ENCODE measurements around the gene NT5C2. TPM values are rescaled to one million over a fixed set of nuclear protein-coding genes. Genes with fewer than 3 reads are reported as not detected.

The NT5C2 gene
- total RNA-seq, 3 donors from 2014 or later = 84.9 to 105 (median 105) TPM

- Histone ChIP-seq H3K9me3 (no peaks in the 10 kb centered on the region), H3K4me3 (no peak overlapping the region), H3K4me1 (ENCODE audit: low read depth) (no peaks in the 10 kb centered on the region), H3K36me3 (ENCODE audit: low read depth) (no peaks in the 10 kb centered on the region)
- intact Hi-C loops (cut with DNase I, micrococcal nuclease) = loop anchor here in 1 of 2 donors (10.0 kb wide), 1 partner anchor 148 kb away; the partner anchor contains the start of gene CNNM2
- DNase-seq (no peak), ATAC-seq (no peak)
- TF ChIP-seq, protein P1, sequence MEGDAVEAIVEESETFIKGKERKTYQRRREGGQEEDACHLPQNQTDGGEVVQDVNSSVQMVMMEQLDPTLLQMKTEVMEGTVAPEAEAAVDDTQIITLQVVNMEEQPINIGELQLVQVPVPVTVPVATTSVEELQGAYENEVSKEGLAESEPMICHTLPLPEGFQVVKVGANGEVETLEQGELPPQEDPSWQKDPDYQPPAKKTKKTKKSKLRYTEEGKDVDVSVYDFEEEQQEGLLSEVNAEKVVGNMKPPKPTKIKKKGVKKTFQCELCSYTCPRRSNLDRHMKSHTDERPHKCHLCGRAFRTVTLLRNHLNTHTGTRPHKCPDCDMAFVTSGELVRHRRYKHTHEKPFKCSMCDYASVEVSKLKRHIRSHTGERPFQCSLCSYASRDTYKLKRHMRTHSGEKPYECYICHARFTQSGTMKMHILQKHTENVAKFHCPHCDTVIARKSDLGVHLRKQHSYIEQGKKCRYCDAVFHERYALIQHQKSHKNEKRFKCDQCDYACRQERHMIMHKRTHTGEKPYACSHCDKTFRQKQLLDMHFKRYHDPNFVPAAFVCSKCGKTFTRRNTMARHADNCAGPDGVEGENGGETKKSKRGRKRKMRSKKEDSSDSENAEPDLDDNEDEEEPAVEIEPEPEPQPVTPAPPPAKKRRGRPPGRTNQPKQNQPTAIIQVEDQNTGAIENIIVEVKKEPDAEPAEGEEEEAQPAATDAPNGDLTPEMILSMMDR (IDR thresholded peaks at IDR 0.05) = no peak
These were observed 130.1 kb downstream of the NT5C2 start for GRCh38 chr10:103062854-103063590.

DNA sequence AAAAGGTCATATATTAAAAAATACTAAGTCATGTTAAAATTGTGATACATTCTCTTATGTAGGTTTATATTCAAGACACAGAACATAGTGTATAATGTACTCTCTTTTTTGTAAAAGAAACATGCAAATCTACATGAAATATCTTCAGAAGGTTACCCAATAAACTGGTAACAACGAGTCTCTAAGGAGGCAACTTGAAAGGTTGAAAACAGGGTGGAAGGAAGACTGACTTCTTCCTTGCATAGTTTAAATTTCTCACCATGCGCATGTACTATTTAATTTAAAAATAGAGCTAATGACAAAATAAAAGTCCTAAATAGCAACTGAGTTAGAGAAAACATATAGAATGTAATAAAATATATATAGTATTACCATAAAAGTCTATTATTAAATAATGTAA lies 132.5 kb downstream of the NT5C2 start:
- TF ChIP-seq, protein P1 (IDR thresholded peaks at IDR 0.05) = no peak
- no peak overlapping the region for H3K4me3 ChIP-seq
- no peaks in the 10 kb centered on the region for H3K4me1 ChIP-seq (ENCODE audit: low read depth)
- DNase-seq (no peak), ATAC-seq (no peak)
- H3K36me3 ChIP-seq (ENCODE audit: low read depth) = no peaks in the 10 kb centered on the region
- H3K9me3 ChIP-seq = no peaks in the 10 kb centered on the region
- intact Hi-C loops (cut with DNase I, micrococcal nuclease) = loop anchor here in 1 of 2 donors (10.0 kb wide), 1 partner anchor 146 kb away; the partner anchor contains the start of gene CNNM2

- TF ChIP-seq, protein P1 (IDR thresholded peaks at IDR 0.05) = no peak
- Histone ChIP-seq H3K4me1 (ENCODE audit: low read depth) (no peaks in the 10 kb centered on the region), H3K36me3 (ENCODE audit: low read depth) (no peaks in the 10 kb centered on the region), H3K4me3 (no peak overlapping the region), H3K9me3 (no peaks in the 10 kb centered on the region)
- no peak for DNase-seq
- intact Hi-C loops (cut with DNase I, micrococcal nuclease) = no loop called here
- ATAC-seq = no peak
These were observed 135.0 kb downstream of the NT5C2 start for GRCh38 chr10:103058034-103058433.

DNA sequence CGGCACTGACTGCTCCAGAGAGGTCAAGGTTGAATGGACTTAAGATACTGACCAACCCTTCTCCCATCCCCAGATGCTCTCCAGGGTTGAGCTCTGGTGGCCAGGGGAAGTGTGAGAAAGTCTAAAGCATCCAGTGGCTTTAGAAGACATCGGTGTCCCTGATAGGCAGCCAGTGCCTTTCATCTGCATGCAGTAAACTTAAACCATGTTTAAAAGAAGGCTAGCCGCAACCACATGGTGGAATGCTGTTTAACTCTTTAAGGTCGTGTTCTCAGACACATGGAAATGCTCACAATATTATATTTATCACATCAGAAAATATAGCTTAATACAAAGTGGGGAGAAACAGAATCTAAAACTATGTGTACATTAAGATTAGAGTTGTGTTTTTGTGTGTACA lies 138.0 kb downstream of the NT5C2 start:
- no peaks in the 10 kb centered on the region for H3K9me3 ChIP-seq
- no peak overlapping the region for H3K4me3 ChIP-seq
- ATAC-seq (no peak), DNase-seq (no peak)
- no peaks in the 10 kb centered on the region for H3K36me3 ChIP-seq (ENCODE audit: low read depth)
- no peaks in the 10 kb centered on the region for H3K4me1 ChIP-seq (ENCODE audit: low read depth)
- TF ChIP-seq, protein P1 (IDR thresholded peaks at IDR 0.05) = no peak
- intact Hi-C loops (cut with DNase I, micrococcal nuclease) = no loop called here

- DNase-seq (no peak), ATAC-seq (no peak)
- TF ChIP-seq, protein P1 (IDR thresholded peaks at IDR 0.05) = no peak
- H3K9me3 ChIP-seq = no peaks in the 10 kb centered on the region
- no peaks in the 10 kb centered on the region for H3K4me1 ChIP-seq (ENCODE audit: low read depth)
- intact Hi-C loops (cut with DNase I, micrococcal nuclease) = no loop called here
- no peak overlapping the region for H3K4me3 ChIP-seq
- no peaks in the 10 kb centered on the region for H3K36me3 ChIP-seq (ENCODE audit: low read depth)
These were observed 138.5 kb downstream of the NT5C2 start for GRCh38 chr10:103054621-103055020.

Measured in mucosa of descending colon (tissue), 3 donors.